Gastrocnemius medialis (tissue), 4 donors: ENCODE results near the gene UNC93B1. TPM values are rescaled to one million over a fixed set of nuclear protein-coding genes. Genes with fewer than 3 reads are reported as not detected.

Source experiments
- ATAC-seq, 2 donors: fragments of 150-250 bp; one replicate each; pipeline ENCODE4 v1.9.1; 2016
- DNase-seq, 2 donors: peaks; one replicate each; pipeline ENCODE4 v3.0.0-alpha.2; 2019
- H3K27ac ChIP-seq, 4 donors: fragments of 200-600 bp; sonication (generic); 1 replicate in 1 of 4; 2 replicates in 3 of 4; pipeline ENCODE4 v1.5.1; 2016 to 2018; ENCODE audit warnings: mild to moderate bottlenecking in 2 of 4, moderate library complexity in 1 of 4
- H3K27me3 ChIP-seq, 3 donors: fragments of 200-600 bp; sonication (generic) in 2 of 3; 1 replicate in 1 of 3; 2 replicates in 2 of 3; pipeline versions ENCODE4 v1.5.1 to v1.6.0; 2016 to 2019; ENCODE audit warnings: mild to moderate bottlenecking in 1 of 3, moderate library complexity in 1 of 3
- H3K36me3 ChIP-seq, 2 donors: fragments of 200-600 bp; sonication (generic) in 1 of 2; one replicate each; pipeline ENCODE4 v1.5.1; 2017 to 2018
- H3K4me1 ChIP-seq, 2 donors: fragments of 200-600 bp; sonication (generic) in 1 of 2; one replicate each; pipeline ENCODE4 v1.5.1; 2016 to 2017; ENCODE audit warnings: mild to moderate bottlenecking in 2 of 2
- H3K4me3 ChIP-seq, 4 donors: fragments of 200-600 bp; sonication (generic) in 3 of 4; 1 replicate in 1 of 4; 2 replicates in 3 of 4; pipeline ENCODE4 v1.5.1; 2016 to 2019; ENCODE audit warnings: mild to moderate bottlenecking in 2 of 4
- H3K9me3 ChIP-seq, 3 donors: fragments of 200-600 bp; sonication (generic) in 2 of 3; 1 replicate in 1 of 3; 2 replicates in 2 of 3; pipeline ENCODE4 v1.5.1; 2016 to 2019
- CTCF ChIP-seq, 5 experiments: fragments of 450-650 bp in 3 of 5; fragments of 200-600 bp in 2 of 5; sonication (generic) in 2 of 5; IDR thresholded peaks in 4 of 5; conservative IDR thresholded peaks in 1 of 5; 1 replicate in 4 of 5; 2 replicates in 1 of 5; pipeline ENCODE4 v1.5.1; 2016 to 2019; ENCODE audit warnings: antibody characterized with exemption in 5 of 5, mild to moderate bottlenecking in 3 of 5, moderate library complexity in 3 of 5
- POLR2A ChIP-seq, 2 donors: fragments of 450-650 bp; IDR thresholded peaks; one replicate each; pipeline ENCODE4 v1.6.1; 2017; ENCODE audit warnings: antibody characterized with exemption in 2 of 2, mild to moderate bottlenecking in 2 of 2, moderate library complexity in 2 of 2
- in situ Hi-C, 4 donors: fragments of 200-750 bp; cut with MboI; loops; one replicate each; pipeline versions ENCODE4 v1.15.0 to v1.8.0; 2017; ENCODE audit warnings: low sequenced_read_pairs in 4 of 4
- intact Hi-C: fragments of 100-400 bp; cut with DNase I; formaldehyde crosslinking; loops from one replicate; pipeline ENCODE4 v1.15.1; 2023; ENCODE audit warnings: low total_unique reads
- total RNA-seq, 4 donors: library from RNA; depleted of rRNA; stranded (reverse); fragments of >200 nt; gene quantifications; one replicate each; pipeline versions ENCODE4 v1.1.0 to v1.2.3, GENCODE V29; 2016

The UNC93B1 gene
- total RNA-seq, 4 donors from 2014 or later: 5.4 to 8.8 (median 6.4) TPM

- Histone ChIP-seq H3K4me1 (no peaks in the 10 kb centered on the region), H3K27me3 (peaks cover 0 to 3% (median 0%) of the 10 kb centered on the region in 3 donors), H3K36me3 (no peaks in the 10 kb centered on the region), H3K9me3 (no peaks in the 10 kb centered on the region), H3K4me3 (no peak overlapping the region), H3K27ac (no peak overlapping the region)
- intact Hi-C loops (no loop called here), in situ Hi-C loops (no loop called here)
- TF ChIP-seq POLR2A (IDR thresholded peaks at IDR 0.05): no peak
- no peak for TF ChIP-seq CTCF (IDR thresholded peaks at IDR 0.05 in 4 of 5, conservative IDR thresholded peaks at IDR 0.05 in 1 of 5)
- no peak for ATAC-seq
- DNase-seq: no peak
These were observed 4.7 kb downstream of the UNC93B1 start for GRCh38 chr11:67999201-67999629.

GRCh38 chr11:67998150-67999045 is 5.5 kb downstream of the UNC93B1 start:
- in situ Hi-C loops: no loop called here
- DNase-seq: no peak
- no peaks in the 10 kb centered on the region for H3K27me3 ChIP-seq

GRCh38 chr11:67997475-67997921 is 6.4 kb downstream of the UNC93B1 start:
- no peak for DNase-seq
- Histone ChIP-seq H3K27me3 (peaks cover 0 to 3% (median 0%) of the 10 kb centered on the region in 3 donors), H3K4me3 (no peak overlapping the region), H3K36me3 (no peaks in the 10 kb centered on the region), H3K9me3 (no peaks in the 10 kb centered on the region), H3K4me1 (no peaks in the 10 kb centered on the region), H3K27ac (no peak overlapping the region)
- ATAC-seq: no peak
- in situ Hi-C loops: no loop called here
- intact Hi-C loops: no loop called here
- no peak for TF ChIP-seq POLR2A (IDR thresholded peaks at IDR 0.05)
- TF ChIP-seq CTCF (IDR thresholded peaks at IDR 0.05 in 4 of 5, conservative IDR thresholded peaks at IDR 0.05 in 1 of 5): no peak

More at GRCh38 chr11:67998150-67999045, 5.5 kb downstream of the UNC93B1 start:
- Histone ChIP-seq H3K4me1 (no peaks in the 10 kb centered on the region), H3K27ac (no peak overlapping the region), H3K36me3 (no peaks in the 10 kb centered on the region), H3K9me3 (no peaks in the 10 kb centered on the region), H3K4me3 (no peak overlapping the region)
- intact Hi-C loops: no loop called here
- TF ChIP-seq CTCF (IDR thresholded peaks at IDR 0.05 in 4 of 5, conservative IDR thresholded peaks at IDR 0.05 in 1 of 5) (no peak), POLR2A (IDR thresholded peaks at IDR 0.05) (no peak)
- ATAC-seq: no peak

- no peak overlapping the region for H3K4me3 ChIP-seq
- peak in 1 of 2 donors; percentile 55 for ATAC-seq
- intact Hi-C loops: no loop called here
- no peaks in the 10 kb centered on the region for H3K36me3 ChIP-seq
- H3K9me3 ChIP-seq: no peaks in the 10 kb centered on the region
- H3K27ac ChIP-seq: no peak overlapping the region
- TF ChIP-seq POLR2A (IDR thresholded peaks at IDR 0.05) (no peak), CTCF (IDR thresholded peaks at IDR 0.05 in 4 of 5, conservative IDR thresholded peaks at IDR 0.05 in 1 of 5) (no peak)
- no peaks in the 10 kb centered on the region for H3K4me1 ChIP-seq
- in situ Hi-C loops: no loop called here
- peaks cover 0 to 3% (median 0%) of the 10 kb centered on the region in 3 donors for H3K27me3 ChIP-seq
- DNase-seq: no peak
These were observed 7.0 kb downstream of the UNC93B1 start for GRCh38 chr11:67996622-67997474.
